SHP77 (cell line): ENCODE data around the gene NATD1.

Source experiments
- DNase-seq, 2 experiments: peaks; one replicate each; lab custom pipeline; 2025; lab: John Stamatoyannopoulos, UW

NATD1 gene

GRCh38 chr17:21289902-21290571 lies 36.8 kb upstream of the NATD1 start:
- peak; percentile 68 to 81 for DNase-seq

GRCh38 chr17:21289175-21289901 lies 36.1 kb upstream of the NATD1 start:
- no peak for DNase-seq

DNA sequence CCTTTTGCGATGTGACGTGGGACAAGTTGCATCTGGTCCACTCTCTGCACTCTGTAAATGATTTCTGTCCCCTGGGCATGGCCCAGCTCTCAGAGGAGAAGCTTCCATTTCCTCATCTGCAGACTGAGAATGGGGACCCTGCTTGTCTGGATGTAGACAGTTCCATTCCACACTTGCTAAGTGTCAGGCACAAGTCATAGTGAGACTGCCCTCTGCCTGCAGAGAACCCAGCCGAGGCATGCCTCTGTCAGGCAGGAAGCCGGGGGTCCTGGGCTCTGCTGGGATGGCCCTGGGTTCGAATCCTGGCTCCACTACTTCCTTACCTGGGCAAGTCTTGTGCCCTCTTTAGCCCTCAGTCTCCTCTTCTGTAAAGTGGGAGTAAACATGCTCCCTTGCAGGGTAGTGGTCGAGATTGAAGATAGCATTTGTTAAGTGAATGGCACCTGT lies 35.4 kb upstream of the NATD1 start:
- no peak for DNase-seq

GRCh38 chr17:21287703-21288449 lies 34.7 kb upstream of the NATD1 start:
- peak; percentile 85 to 95 for DNase-seq

- no peak for DNase-seq
These were observed 33.9 kb upstream of the NATD1 start for GRCh38 chr17:21286909-21287702.

GRCh38 chr17:21286066-21286770 lies 33.0 kb upstream of the NATD1 start:
- peak; percentile 91 for DNase-seq

- DNase-seq: no peak
These were observed 32.2 kb upstream of the NATD1 start for GRCh38 chr17:21285164-21286065.

- DNase-seq: peak; percentile 99 to 100
These were observed 31.3 kb upstream of the NATD1 start, which contains the start of gene MAP2K3 for GRCh38 chr17:21284319-21285163. Gene MAP2K3, plus strand, starts transcription at chr17:21284711. Its CDS starts 210 bp downstream, at chr17:21284921.

- DNase-seq: peak in 1 of 2 experiments; percentile 64
These were observed 30.5 kb upstream of the NATD1 start for GRCh38 chr17:21283482-21284318.

DNA sequence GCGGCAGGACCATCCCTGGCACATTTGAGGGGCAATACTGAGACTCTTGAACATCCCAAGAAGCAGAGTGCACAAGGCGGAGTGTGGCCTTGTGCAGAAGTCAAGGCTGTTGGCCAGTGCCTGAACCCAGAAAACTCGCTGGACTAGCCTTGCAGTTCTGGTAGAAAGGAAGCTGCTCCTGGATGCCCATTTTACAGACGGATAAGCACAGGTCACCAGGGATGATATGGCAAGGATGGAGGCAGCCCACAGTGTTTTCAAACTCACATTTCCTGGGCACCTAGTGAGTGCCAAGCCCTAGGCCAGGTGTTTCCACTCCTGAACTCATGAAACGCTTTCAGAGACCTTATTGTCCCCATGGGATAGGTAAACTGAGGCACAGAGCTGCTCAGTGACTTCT lies 29.6 kb upstream of the NATD1 start:
- DNase-seq: no peak

DNA sequence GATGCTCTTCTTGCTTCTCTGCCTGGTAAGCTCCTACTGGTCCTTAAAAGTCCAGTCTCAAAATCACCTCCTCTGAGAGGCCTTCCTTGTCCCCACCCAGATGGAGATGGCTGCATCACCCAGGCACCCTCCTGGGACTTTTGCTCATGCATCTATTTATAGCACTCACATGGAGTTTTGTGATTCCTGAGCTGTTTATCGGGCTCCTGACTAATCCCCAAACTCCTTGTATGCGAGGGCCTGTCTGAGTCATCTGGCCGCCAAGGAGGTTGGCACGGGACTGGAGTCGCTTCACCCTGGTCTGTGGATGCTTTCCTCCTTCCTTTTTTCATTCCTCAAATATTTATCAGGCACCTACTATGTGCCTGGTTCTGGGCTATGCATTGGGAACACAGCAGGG lies 29.0 kb upstream of the NATD1 start:
- DNase-seq: no peak

DNA sequence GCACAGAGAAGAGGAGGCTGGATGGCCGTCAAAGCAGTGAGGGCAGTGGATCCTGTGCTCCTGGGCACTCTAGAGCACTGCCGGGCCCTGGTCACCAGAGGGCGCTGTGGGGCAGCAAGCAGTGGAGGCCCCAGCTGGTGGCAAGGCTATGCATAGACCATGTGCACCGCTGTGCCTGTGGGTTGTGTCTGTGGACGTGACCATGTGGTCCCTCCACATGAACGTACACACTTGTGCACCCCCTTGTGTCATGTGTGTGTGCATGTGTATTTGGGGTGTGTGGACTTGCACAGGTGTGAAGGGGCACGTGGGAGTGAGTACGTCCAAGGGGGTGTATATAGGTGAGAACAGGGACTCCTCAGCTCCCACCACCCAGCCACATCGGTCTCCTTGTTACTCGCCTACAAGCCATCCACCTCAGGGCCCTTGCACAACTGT lies 26.9 kb upstream of the NATD1 start:
- DNase-seq: peak; percentile 90 to 92

- DNase-seq: no peak
These were observed 26.4 kb upstream of the NATD1 start for GRCh38 chr17:21279582-21279981.

DNA sequence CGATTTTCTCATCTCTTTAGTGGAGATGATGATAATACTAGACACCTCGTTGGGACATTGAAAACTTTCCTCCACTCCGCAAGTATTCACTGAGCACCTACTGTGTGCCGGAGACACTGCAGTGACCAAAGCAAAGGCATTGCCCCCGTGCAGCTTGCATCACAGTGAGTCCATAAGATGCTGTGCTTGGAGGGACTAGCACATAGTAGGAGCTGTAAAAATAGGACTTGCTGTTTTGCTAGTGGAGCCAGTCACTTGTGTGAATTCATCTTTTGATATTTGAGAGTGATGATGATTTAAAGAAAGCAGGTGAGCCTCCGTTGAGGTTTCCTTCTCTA lies 26.0 kb upstream of the NATD1 start:
- DNase-seq: no peak

DNA sequence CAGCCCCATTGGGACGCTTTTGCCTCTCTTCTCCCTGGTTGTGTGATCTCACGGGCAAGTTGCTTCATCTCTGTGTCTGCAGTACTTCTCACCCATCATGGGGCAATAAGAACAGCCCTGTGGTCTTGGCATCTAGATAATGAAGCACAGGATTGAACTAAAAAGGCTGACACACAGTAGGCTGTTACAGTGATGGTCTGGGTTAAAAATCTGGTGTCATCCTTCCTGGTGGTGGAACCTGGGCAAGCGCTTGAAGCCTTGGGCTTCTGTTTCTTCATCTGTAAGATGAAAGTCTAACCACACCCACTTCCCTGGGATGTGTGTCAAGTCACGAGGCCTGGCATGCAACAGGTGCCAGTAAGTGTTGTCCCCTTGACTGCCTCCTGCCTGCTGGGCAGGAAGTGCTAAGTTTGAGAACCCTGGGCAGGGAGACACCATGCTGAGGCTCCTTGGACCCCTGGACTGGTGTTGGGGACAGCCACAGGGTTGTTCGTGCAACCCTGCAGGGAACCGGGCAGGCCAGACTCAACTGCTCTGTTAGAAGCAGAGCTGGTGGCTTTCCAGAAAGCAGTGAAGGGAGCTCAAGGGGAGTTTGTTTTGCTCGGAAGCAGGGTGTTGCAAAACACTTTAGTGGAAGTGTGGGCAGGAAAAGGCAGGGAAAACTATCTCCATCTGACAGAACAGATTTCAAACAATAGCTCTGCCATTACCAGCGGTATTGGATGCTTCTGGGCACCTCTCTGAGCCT lies 25.4 kb upstream of the NATD1 start:
- no peak for DNase-seq

DNA sequence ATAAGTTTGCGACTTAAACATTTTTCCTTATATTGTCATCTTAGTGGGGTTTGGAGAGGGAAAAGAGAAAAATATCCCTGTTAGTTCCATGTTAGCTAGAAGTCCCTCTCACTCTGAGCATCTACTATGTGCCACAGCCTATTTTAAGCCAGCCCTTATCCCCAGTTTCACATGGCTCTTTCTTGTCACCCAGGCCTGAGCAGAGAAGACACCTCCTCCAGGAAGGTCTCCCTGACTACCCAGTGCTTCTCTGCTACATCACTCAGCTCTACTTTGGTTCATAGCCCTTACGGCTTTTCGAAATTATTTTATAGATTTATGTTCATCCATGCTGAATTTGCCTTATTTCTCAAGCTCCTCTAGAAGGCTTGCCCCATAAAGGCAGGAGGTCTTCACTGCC lies 24.1 kb upstream of the NATD1 start:
- DNase-seq: no peak

GRCh38 chr17:21276264-21276588 lies 23.0 kb upstream of the NATD1 start:
- no peak for DNase-seq
